Choroid plexus epithelial cell (primary cell): Measurements from ENCODE around the gene PSMG4.

ENCODE experiments used
- DNase-seq: peaks from one replicate; pipeline ENCODE4 v3.0.0-alpha.2; 2010; ENCODE audit warnings: low read depth
- H3K4me3 ChIP-seq: 2 replicates; pipeline ENCODE4 v1.5.1; 2011; ENCODE audit warnings: low read depth, mild to moderate bottlenecking, control low read depth, low read length, moderate library complexity
- CTCF ChIP-seq: conservative IDR thresholded peaks from 2 replicates; pipeline ENCODE4 v1.5.1; 2011; ENCODE audit warnings: low read depth, mild to moderate bottlenecking, control low read depth, inconsistent platforms, low read length, moderate library complexity

Gene PSMG4

GRCh38 chr6:3261921-3262320, 3.2 kb downstream of the PSMG4 start:
- no peak overlapping the region for H3K4me3 ChIP-seq
- DNase-seq, result no peak
- TF ChIP-seq CTCF, result no peak

DNA sequence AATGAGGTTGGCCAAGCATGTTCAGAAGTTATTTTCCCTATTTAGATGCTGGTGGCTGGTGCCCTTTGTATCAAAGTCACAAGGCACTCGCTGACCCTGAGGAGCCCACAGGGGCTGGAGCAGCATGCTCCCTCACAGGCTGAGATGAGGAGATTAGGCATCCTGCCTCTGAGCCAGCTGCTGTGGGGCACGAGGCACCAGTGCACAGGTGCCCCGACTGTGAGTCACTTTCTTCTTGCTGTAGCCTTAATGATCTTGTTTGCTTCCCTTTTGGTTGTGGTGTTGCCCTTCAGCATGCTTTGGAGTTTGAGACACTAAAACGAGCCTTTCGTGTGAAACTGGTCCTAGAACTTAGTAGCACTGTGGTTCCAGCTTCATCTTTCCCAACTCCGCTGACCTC, 4.3 kb downstream of the PSMG4 start:
- no peak for DNase-seq

DNA sequence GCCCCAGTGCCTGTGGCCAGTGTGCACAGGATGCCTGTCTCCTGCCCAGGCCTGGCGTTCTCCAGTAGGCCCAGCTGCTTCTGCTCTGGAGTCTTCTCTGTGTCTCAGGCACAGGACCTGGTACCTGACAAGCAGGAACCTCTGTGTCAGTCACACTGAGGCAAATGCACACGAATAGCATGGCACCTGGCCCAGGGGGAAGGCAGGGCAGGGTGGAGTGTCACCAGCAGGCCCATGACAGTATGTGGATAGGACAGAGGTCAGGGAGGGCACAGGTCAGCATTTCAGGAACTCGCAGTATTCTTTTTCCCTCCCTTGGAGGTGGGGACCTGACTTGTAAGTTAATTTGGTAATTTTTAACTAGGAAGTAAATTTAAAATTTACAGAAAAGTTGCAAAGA, 5.6 kb downstream of the PSMG4 start:
- H3K4me3 ChIP-seq, result no peak overlapping the region
- no peak for TF ChIP-seq CTCF
- DNase-seq, result no peak

More for the DNA sequence above, 4.3 kb downstream of the PSMG4 start:
- no peak for TF ChIP-seq CTCF
- H3K4me3 ChIP-seq, result no peak overlapping the region

DNA sequence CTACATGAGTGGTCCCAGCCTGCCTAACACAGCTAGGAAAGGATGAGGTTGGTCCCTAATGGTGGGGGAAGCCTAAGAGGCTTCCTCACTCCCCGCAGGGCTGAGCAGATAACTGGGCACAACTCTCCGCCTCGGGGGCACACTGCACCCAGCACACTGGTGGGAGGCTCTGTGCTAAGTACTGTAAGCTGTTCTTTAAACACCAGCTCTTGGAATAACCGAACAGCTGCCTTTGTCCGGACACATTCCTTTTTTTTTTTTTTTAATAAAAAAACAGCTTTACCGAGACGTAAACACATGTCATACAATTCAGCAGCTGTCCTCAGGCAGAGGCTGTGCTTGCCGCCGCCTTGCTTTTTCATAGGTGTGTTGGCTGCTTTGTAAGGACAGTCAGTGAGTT, 6.9 kb downstream of the PSMG4 start:
- no peak for DNase-seq
- no peak overlapping the region for H3K4me3 ChIP-seq
- TF ChIP-seq CTCF, result no peak

DNA sequence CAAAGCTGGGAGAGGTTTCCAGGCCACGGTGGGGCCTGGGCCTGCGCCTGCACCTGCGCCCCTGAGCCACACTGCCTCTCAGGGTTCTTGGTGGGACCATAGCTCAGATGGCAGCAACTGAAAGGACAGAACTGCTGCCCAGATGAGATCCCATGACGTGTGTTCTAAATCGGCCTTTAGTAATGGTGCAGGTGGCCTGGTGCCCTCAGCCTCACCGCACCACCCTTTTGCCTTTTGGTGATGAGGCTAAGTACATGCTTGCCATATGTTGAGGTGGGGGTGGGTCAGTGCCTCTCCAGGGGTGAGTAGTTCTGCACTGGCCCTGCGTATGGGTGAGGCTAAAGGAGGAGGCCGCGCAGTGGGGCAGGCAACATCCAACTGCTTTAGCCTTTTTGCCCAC, 7.4 kb downstream of the PSMG4 start:
- H3K4me3 ChIP-seq, result no peak overlapping the region
- no peak for TF ChIP-seq CTCF
- no peak for DNase-seq

- DNase-seq, result no peak
- no peak for TF ChIP-seq CTCF
- H3K4me3 ChIP-seq, result no peak overlapping the region
These were observed 8.4 kb downstream of the PSMG4 start for GRCh38 chr6:3267162-3267561.

- no peak for TF ChIP-seq CTCF
- no peak for DNase-seq
- no peak overlapping the region for H3K4me3 ChIP-seq
These were observed 9.9 kb downstream of the PSMG4 start for GRCh38 chr6:3268680-3269079.
